MV-4-11 (cell line): ENCODE results near the gene CDH11.

ENCODE experiments used
- DNase-seq: peaks from one replicate; lab custom pipeline; 2025; lab: John Stamatoyannopoulos, UW

Gene CDH11

DNA sequence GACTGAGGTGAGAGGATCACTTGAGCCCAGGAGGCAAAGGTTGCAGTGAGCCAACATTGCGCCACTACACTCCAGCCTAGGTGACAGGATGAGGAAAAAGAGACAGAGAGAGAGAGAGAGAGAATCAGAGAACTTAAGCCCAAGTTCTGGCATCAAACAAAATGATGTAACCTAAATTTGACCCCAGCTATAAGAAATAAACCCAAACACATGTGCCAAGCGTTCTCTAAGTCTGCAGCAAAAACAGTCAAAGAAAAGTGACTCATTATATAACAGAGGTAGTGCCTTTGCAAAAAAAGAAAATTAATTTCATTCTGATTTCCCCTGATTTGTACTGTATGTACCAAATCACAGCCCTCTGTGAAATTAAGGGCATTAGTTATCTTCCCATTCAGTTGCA is 89.5 kb downstream of the CDH11 start:
- DNase-seq: no peak

DNA sequence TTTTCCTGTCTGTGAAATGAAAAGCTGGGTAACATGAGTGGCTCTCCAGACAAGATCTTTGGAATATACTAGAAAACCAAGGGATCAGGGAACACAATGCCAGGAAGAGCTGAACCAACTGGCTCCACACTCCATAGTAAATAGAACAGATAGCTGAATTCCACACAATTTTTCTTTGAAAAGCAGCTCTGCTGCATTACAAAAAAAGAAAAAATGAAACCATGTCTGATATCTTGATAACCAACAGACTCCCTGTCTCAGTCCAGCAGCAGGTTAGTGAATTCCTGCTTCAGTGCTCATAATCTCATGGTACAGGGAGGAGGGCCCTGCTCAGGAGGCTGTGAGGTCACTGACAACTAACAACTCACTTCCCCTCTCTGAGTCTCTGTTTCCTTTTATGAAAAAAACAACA is 97.1 kb downstream of the CDH11 start:
- no peak for DNase-seq

DNA sequence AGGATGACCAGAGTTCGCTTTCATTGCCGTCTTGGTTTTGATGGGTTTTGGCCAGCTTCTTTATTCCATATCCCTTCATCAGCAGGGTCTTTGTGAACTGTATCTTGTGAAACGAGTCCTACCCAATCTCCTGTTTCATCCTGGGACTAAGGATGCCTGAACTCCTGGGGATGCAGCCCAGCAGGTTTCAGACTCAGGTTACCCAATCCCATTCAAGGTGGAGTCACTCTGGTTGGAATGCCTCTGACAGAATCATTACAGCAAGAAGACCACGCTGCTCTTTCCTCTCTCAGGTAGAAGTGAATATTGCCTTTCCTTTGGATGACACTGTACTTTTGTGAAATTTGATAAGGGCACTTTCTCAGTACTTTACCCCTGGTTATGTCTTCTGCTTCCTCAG is 98.1 kb downstream of the CDH11 start:
- DNase-seq: no peak

DNA sequence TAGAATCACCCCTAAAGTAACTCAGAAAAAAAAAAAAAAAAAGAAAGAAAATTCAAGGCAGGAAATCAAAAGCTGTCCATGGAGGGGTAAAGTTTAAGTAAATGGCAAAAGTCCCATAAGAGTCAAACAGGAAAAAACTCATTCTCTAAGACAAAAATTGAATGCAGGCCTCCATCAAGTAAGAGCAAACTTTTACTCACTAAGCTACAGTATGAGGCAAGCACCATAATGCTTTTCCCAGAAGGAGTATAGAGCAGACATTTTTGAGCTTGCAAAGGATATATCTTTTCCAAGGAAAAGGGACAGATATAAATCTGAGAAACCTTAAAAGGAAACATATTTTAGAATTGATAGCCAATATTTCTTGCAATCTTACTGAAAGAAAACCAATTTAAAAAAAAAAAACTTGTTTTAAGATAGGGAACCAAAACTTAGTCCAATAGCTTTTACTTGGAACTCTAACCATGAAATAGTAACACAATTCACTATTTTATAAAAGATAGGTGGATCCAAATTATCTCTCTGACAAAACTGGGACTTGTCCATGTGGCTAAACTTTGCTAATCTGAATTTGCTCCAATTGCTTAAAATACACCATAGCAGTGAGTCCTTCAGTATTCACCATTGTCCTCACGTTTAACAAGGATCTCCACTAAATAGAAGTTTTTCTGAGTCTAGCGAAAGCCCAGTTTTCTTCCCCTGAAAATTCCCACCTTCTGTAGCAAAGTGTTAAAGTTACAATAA is 99.8 kb downstream of the CDH11 start:
- no peak for DNase-seq

DNA sequence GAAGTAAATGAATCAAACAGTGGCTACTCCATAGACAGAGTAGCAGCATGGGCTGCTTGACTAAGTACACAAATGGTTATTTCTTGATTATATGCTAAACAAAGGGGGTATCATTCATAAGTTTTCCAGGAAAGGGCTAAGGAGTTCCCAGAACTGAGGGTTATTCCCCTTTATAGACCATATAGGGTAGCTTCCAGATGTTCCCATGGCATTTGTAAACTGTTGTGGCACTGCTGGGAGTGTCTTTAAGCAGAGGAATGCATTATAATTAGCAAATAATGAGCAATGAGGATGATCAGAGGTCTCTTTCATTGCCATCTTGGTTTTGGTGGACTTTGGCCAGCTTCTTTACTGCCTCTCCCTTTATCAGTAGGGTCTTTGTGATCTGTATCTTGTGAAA is 105.1 kb downstream of the CDH11 start:
- no peak for DNase-seq

DNA sequence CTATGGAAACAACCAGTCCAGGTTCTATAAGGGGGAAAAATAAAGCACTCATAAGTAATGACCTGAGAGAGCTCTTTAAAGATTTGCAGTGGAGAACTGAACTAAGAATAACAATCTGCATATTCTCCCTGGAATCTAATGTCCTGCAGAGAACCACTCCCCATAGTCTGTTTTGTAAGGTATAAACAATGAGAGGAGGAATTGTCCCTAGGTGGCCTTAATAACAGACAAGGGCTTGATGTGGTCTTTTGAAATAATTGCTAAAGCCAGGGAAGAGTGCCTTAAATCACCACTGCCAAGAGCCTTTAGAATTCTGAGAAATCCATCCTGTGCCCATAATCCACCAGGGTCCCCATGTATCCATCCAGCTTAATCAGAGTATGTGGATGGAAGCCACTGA is 106.3 kb downstream of the CDH11 start:
- no peak for DNase-seq

DNA sequence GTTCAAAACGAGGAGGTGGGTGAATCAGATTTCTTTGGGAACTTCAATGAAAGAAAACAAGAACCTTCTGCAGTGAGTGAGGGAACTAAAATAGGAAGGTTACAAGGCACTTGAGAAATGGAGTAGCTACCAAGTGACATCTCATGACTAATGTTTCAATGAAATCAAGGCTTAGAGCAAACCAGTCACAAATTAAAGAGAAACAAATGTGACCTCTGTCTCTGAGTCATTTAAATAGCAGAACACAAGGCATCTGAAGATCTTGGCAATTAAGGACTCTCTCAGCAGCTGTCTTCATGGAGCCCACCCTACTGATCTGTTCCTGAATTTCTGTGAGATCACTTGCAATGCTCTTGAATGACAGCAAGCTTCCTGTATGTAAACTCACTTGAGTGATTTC is 109.5 kb downstream of the CDH11 start:
- DNase-seq: no peak

DNA sequence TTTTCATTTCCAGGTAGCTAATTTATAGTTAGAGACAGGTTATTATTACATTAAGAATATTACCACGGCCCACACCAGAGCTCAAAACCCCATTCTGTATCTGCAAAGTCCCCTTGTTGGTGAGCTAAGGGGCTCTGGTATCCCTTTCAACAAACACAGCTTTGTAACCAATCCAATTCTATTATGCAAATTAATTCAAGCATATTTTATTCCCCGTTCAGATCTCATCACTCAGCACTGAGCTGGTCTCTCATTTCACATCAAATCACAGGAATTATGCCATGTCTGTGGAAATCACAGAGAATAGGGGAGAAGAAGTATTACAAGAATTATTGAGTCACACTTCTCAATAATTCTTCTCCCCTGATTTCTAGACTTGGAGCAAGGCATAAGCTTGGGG is 111.7 kb downstream of the CDH11 start:
- DNase-seq: no peak

DNA sequence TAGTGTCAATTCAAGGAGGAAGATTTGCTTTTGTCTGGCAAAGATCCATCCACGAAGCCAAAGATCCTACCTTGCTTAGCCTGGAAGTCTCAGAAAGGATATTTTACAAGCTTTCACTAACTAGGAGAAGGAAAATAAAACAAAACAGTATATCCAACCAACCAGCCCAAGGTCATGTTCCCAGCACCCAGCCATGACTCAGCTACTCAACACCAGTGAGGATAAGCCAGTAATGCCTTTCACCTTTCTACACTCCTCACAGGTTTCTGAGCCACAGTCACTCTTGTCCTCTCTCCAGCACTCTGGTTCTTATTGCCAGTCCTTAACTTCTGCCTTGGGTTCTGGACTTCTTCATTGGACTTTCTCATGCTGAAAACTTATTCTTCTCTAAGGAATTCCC is 116.2 kb downstream of the CDH11 start:
- DNase-seq: no peak

DNA sequence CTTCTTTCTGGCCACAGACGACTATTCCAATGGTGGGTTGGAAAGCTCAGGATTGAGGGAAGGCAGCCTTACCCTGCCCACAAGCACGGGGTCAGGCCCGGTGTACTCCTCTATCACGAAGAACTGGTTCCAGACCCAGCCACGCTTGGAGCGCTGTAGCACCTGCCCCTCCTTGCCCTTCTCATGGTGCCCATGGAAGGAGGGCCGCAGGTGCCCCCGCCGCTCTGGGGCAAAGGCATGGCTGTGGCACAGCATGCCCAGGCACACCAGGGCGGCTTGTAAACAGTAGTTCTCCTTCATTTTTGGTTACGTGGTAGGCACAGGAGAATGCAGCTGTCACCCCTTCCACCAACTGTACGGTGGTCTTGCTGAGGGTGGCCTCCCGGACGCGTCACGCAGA is 117.3 kb downstream of the CDH11 start:
- no peak for DNase-seq

DNA sequence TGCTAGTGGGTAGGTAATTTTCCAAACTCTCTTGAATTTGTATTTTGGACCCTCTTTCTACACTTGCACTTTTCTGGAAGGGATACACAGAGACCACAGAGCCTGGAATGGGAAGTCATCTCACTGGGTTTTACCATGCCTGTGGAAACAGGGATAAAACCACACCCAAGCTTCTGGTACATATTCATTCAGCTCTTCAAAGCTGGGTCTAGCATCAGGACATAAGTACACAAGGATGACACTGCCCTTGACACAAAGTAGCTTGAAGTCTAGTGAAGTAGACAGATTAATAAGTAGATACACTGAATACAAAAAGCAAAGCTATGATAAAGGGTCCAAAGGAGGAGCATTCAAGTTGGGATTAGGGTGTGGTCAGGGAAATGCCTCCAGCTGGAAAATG is 118.2 kb downstream of the CDH11 start:
- DNase-seq: no peak

DNA sequence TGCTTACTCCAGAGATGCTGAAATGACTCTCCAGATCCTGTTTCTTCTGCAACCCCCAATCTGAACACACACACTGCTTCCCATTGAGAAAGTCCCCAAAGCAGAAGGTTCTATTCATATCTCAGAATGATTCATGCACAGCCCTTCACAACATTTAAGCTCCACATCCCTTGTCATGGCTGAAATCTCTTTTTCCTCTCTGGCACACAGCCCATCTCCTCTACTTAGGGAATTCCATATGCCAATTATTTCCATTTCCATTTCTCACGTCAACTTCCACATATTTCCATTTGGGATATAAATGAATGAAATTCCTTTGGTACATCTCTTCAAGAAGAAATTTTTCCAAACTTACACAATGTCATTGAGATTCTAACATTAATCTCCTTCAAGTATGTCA is 119.6 kb downstream of the CDH11 start:
- no peak for DNase-seq

DNA sequence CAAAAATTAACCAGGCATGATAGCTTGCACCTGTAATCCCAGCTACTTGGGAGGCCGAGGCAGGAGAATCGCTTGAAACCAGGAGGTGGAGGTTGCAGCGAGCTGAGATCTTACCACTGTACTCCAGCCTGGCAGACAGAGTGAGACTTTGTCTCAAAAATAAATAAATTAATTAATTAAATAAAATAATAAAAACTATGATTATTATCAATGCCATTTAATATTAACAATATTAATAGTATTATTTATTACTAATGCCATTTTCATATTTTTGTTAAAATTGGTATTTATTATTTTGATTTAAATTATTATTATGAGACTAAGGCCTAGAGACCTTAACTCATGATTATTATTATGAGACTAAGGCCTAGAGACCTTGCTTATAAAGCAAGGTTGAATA is 121.2 kb downstream of the CDH11 start:
- no peak for DNase-seq

DNA sequence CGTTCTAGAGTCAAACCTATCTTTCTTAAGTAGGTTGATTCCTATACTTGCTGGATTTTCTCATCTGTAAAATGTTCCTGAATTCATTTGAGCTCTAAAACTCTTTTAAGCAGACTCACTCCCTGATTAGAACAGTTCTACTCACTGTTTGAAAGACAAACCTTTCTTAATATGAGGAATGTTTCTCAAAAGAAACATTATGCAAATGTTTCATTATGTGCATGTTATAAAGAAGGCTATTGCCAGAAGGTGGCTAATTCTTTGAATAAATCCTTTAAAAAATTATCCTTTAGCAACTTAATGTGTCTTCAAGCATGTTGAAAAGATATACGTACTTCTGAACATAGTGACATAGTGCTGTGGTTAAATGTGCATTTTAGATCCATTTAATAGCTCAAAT is 124.1 kb downstream of the CDH11 start:
- DNase-seq: no peak

DNA sequence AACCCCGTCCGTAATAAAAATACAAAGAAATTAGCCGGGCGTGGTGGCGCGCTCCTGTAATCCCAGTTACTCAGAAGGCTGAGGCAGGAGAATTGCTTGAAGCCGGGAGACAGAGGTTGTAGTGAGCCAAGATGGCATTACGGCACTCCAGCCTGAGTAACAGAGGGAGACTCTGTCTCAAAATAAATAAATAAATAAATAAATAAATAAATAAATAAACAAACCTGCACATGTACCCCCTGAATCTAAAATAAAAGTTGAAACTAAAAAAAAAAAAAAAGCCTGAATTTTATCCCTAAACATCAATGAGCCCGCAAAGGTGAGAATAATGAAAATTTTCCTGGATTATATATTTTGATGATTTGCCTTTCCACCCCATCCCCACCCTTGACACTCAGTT is 124.7 kb downstream of the CDH11 start:
- DNase-seq: no peak

DNA sequence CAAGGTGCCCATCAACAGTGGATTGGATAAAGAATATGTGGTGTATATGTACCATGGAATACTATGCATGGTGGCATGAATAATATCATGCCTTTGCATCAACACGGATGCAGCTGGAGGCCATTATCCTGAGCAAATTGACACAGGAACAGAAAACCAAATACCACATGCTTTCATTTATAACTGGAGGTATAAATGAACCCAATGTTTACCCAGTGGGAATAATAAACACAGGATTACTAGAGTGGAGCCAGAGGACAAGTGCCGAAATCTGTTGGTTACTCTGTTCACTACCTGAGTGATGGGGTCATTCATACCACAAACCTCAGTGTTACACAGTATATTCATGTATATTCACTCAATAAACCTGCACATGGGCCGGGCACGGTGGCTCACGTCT is 125.2 kb downstream of the CDH11 start:
- DNase-seq: no peak

DNA sequence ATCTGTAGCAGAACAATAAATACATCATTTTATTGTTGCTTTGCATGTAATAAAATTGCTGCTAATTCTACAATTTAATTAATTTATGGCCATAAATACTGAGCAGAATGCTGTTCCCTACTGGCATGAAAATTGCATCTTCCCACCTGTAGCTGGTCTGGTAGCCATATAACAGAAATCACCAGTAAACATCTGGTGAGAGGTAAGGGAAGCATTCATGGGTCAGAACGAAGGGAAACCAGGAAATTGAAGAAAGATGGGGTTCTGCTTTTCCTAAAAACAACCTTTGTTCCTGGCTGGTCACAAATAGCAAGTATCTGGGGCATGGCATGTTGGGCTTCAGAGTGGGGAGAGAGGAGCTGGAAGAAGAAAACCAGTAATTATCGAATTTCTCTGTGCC is 128.4 kb downstream of the CDH11 start:
- DNase-seq: no peak

DNA sequence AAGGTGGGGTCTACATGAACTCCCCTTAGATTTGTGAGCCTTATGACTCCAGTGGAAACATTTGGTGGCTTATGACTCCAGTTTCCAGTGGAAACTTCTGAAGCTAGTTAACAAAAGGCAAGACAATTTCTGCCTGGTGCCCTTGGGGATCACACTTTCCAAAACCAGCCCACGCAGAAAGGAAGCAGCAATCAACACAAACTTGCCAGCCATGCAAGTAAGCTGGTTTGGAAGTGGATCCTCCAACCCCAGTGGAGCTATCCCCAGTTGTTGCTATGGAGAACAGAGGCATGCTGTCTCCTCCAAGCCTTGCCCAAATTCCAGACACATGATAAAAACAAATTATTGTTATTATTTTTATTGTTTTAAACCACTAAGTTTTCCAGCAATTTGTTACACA is 130.9 kb downstream of the CDH11 start:
- no peak for DNase-seq

DNA sequence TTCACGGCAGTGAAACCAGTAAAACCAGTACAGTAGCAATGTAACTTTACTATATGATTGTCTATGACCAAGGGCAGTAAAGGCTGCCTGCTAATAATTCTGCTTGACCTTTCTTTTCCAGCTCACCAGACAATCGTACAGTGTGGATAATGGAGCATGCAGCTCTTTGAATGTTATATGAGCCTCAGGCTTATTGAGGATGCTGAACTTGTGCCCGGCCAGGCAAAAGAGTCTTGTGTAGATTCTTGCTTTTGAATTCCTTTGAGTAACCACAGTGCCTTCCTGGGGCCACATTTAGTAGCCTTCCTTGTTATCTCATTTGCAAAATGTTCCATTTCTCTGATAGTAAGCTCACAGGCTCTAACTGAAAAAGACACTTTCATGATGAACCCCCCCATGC is 131.8 kb downstream of the CDH11 start:
- DNase-seq: no peak

DNA sequence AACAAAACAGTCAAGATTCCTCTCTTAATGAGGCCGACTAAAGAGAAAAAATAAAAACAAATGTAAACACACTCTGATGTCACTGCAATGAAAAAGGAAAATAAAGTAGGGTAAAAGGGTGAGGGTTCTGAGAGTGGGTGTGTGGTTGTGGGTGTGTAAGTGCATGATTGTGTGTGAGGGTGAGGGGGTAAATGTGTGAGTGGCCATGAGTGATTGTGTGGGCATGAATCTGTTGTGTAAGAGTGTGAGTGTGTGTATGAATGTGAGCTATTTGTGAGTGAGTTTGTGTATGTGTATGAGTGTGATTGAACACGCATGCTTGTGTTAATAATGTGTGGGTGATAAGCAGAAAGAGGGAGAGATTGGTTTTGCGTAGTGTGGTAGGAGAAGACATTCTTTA is 132.8 kb downstream of the CDH11 start:
- DNase-seq: no peak

DNA sequence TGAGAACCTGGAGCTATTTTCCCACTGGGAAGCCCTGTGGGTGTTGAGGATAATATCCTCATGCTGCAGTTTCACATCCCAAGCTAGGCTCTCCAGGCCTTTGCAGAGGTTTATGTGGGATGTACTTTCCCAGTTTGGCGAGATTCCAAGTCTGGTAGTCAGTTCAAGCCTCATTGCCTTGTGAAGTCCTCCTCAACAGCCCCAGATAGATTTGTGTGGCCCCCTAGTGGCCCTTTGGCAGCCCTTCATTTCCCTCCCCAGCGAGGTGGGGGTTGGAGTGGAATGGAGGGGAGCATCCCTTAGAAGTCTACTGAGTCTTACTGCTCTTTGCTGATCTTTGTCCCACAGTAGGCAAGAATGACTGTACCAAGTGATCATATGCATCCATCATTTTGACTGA is 137.9 kb downstream of the CDH11 start:
- DNase-seq: no peak

DNA sequence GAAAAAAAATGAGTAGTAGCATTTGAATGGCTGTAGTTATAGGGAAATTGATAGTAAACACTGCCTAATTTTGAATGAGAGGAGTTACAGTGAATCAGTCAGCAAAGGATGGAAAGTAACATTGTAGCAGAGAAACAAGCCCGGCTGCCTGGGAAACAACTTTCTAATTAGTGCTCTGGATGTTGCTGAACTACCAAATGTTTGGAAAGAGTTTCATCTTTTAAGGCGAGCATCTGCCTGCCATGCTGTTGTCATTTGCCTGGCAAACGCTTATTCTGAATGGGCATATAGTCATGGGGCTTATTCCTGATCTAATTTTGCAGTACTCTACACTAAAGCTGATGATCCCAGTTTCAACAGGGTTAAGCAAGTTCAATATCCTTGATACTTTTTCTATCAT is 138.6 kb downstream of the CDH11 start:
- DNase-seq: no peak

DNA sequence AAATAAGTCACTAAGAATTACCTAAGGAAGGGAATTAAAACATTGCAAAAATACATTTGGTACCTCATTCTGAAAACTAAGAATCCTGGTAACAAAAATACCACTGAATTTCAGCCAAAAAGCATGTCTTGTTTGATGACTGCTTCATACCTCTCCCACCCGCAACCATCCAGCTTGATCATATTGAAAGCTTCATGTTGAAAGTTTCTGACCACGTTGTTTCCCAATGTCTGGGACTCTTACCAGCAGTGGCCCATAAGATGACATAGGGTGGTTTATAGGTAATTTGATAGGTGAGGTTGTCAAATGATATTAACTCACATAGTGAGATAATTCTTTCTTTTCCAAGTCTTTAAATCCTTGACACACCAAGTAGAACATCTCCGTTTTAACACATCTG is 139.3 kb downstream of the CDH11 start:
- no peak for DNase-seq

DNA sequence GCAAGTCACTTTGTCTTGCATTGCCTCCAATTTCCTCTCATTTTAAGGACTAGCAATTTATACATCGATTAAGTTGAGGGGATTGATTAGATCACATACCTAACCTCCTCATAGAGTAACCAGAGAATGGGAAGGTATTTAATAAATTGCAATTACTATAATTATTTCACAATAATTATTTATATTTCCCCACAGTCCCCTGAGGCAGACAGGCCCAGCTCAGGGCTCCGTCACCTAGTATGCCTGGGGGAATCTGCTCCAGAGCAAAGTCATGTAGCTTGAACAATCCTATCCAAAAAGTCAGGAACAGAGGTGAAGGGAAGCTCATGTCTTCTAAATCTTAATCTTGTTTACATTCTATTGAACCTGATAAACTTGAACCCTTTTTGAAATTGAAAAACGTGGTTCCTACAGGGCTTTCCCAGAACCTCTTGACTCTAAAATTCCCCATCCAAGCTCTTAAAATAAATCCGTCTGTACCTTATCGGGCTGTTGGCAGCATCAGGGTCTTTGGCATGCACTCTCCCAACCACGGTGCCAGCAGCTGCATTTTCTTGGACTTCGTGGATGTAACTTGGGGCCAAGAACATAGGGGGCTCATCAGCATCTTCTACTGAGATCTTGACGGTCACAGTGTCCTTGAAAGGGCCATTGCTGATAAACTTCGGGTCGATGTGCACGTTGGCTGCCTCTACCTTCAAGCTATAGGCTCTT is 140.1 kb downstream of the CDH11 start:
- DNase-seq: no peak
